COLO668 (cell line): ENCODE data around the gene FBRS.
"Not testable (repeated sequence)": the region's sequence is repeated elsewhere in the genome, so short reads cannot be mapped to it uniquely, and the experiment has no call there.

Experiments used
- DNase-seq: peaks from one replicate; lab custom pipeline; 2025; ENCODE audit not compliant: unreplicated experiment; lab: John Stamatoyannopoulos, UW

FBRS gene

GRCh38 chr16:30697264-30698138, 39.3 kb downstream of the FBRS start:
- no peak for DNase-seq

DNA sequence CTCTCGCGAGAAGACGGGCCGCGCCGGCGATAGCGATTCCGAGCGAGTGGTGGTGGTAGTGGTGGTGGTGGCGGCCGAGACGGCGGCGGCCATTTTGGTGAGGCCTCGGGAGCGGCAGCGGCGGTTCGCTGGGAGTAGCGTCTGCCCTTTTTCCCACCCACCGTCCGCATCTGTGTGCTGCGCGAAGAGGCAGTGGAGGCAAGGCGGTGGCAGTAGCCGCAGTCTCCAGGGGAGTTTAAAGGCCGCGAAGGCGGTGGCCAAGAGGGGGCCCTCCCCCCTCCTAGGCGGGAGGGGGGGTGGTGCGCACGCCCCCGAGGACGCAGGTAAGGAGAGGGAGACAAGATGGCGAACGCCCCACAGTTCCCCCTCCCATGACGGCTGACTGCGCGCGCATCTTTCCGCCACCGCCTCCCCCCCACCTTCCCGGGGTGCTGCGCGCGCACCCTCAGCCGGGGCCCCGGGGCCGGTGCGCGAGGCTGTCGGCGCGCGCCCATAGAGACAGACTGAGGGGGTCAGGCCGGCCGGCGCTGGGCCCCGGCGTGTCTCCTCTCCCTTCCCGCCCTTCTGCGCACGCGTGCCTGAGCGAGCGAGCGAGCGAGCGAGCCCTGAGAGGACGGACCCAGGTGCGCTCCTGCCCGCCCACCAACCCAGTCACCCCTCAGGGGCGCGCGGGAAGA, 40.0 kb downstream of the FBRS start:
- DNase-seq: peak; percentile 98

GRCh38 chr16:30698816-30699614, 40.8 kb downstream of the FBRS start, which contains the start of gene SRCAP:
Gene SRCAP, plus strand, starts transcription at chr16:30699171. Its CDS starts 1,654 bp downstream, at chr16:30700825.
- peak; percentile 90 for DNase-seq

- DNase-seq: peak; percentile 5
Observed at GRCh38 chr16:30699615-30700099, 41.4 kb downstream of the FBRS start.

DNA sequence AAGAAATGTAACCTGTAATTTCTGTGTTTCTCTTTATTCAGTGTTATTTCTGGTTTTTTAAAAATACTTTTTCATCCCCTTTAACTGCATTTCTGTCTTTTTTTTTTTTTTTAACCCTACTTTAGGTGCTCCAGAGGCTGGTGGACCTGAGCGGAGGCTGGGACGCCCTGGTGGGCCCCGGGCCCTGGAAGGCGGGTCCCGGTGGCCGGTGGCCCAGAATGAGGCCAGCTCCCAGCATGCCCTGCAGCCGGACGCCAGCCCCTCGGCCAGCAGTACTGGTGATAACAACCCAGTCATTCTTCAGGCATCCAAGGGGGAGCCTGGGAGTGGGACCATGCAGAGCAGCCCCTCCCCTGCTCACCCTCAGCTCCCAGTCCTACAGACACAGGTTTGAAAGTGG, 42.3 kb downstream of the FBRS start:
- DNase-seq: no peak

GRCh38 chr16:30700971-30701370, 42.7 kb downstream of the FBRS start:
- no peak for DNase-seq

- not testable (repeated sequence) for DNase-seq
Observed at GRCh38 chr16:30703071-30703470, 44.8 kb downstream of the FBRS start.

GRCh38 chr16:30703971-30704370, 45.7 kb downstream of the FBRS start:
- DNase-seq: no peak

DNA sequence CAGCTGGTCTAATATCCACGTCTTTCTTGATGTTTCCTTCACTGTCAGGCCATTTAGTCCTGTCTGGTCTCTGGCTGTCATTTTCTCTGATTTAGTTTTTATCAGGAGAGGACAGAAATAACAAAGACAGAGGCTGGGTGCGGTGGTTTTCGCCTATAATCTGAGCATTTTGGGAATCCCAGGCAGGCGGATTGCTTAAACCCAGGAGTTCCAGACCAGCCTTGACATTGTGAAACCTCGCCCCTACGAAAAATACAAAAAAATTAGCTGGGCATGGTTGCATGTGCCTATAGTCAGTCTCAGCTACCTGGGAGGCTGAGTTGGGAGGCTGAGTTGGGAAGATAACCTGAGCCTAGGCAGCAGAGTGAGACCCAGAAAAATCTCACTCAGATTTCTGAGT, 47.8 kb downstream of the FBRS start:
- no peak for DNase-seq

DNA sequence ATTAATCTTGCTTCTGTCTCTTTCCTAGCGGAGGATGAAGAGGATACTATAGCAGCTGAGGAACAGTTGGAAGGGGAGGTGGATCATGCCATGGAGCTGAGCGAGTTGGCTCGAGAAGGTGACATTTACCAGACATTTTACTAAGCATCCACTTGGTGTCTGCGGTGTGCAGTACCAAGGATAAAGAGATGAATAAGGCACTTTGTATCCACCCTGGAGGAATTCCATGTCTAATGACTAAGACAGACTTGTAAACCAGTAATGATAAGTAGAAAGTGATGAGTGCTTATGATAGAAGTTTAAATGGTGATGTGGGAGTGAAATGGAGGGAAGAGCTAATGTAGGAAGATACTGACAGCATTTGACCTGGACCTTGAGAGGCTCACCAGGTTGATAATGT, 52.7 kb downstream of the FBRS start:
- no peak for DNase-seq

- DNase-seq: no peak
Observed at GRCh38 chr16:30711712-30712111, 53.5 kb downstream of the FBRS start.

- DNase-seq: no peak
Observed at GRCh38 chr16:30715750-30716445, 57.7 kb downstream of the FBRS start.

GRCh38 chr16:30720086-30720485, 61.9 kb downstream of the FBRS start:
- DNase-seq: no peak
